GM21619 (cell line): ENCODE measurements around the gene EFNA1.

Source experiments
- ATAC-seq: cut with Tn5 transposase; IDR thresholded peaks from one replicate; pipeline ENCODE4 v1.9.1; 2021; ENCODE audit not compliant: unreplicated experiment

EFNA1 gene

DNA sequence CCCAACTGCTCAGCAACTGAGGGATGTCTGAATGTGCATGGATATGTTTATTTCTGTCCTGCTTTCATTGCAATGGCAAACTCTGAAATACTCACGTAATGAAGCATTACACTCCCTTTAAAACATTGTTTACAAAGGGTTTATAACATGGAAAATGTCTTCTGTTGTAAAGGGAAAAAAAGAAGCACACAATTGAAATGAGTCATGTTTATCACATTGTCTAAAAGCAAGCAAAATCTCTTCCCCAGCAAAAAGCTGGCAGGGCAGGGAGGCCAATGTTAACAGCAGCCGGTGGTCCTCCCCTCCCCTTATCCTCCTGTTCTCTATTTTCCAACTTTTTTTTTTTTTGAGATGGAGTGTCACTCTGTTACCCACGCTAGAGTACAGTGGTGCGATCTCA lies 3.9 kb upstream of the EFNA1 start:
- no peak for ATAC-seq

DNA sequence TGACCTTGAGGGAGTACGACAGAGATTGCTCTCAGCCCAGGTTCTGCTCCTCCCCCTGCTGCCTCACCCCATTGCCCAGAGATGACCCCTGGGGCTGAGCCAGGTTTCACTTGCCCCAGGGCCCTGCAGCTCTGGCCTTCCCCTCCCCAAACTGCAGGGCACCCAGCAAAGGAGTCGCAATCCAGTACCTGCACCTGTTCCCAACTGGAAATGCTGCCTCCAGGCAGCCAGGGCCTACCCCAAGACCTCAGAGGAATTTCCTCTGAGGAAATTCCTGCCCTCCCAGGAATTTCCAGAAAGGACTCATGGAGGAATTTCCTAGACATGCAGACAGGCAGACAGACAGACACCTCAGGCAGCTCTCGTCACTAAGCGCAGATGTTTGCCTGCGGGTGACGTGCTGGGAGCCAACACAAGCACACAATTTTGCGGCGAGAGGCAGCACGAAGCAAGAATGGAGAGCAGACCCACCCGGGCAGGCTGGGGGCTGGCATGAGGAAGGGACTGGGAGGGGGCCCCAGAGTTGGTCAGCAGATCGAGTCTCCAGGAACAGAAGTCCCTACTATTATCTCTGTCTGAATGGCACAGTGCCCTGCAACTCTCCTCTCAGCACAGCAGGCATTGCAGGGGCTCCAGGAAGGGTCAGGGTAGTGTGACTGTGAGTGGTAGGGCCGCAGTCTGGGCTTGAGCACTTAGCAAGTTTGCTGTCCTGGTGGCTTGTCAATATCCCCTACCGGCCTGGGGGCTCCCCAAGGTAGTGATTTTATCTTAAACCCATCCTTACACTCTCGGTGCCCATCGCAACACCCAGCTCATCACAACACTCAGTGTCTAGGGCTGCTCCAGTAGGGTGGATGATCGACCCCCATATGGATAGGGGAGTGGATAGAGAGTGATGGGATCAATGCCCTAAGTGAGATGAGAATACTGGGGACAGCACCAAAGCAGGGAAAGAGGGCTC lies 2.9 kb upstream of the EFNA1 start:
- no peak for ATAC-seq

DNA sequence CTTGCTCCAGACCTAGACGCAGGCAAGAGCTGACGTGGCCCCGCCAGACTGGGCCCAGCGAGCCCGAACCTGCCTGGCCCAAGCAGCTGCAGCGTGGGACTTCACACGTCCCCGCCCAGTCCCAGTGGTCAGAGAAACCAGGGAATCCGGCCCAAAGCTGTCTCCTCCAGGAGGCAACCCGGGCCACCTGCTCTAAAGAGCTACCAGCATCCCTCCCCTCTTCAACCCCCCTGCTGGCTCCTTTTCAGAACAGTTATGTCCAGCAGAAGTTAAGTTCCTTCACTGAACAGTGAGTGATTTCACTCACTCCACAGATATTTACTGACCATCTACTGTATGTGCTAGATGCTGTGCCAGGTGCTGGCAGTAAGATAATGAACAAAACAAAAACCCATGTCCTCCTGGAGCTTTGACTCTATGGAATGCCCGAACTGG lies 2.1 kb upstream of the EFNA1 start:
- no peak for ATAC-seq

DNA sequence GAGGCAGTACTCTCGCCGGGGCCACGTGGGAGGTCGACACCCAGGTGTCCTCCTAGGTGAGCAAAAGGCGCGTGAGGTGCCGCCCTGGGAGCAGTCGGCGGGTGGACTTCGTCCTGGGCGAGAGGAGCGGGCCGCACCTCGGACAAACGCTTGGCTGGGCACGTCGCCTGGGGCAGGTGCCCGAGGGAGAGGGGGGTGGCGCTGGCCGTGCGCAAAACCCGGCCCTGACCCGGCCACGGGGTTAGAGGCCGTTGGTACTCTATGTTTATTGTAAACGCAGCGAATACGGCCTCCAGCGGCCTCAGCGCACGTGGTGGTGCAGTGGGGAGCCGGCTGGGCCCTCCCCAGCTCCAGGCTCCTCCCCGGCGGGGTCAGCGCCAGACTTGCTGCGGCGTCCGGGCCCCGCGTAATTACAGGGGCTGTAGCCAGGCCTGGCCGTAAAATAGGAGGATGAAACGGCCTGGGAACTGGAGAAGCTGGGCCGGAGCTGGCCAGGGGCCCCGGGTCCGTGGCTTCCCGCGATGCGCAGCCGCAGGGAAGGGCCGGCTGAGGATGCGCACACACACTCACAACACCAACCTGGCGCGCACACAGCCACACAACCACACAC lies 1.6 kb upstream of the EFNA1 start:
- no peak for ATAC-seq

DNA sequence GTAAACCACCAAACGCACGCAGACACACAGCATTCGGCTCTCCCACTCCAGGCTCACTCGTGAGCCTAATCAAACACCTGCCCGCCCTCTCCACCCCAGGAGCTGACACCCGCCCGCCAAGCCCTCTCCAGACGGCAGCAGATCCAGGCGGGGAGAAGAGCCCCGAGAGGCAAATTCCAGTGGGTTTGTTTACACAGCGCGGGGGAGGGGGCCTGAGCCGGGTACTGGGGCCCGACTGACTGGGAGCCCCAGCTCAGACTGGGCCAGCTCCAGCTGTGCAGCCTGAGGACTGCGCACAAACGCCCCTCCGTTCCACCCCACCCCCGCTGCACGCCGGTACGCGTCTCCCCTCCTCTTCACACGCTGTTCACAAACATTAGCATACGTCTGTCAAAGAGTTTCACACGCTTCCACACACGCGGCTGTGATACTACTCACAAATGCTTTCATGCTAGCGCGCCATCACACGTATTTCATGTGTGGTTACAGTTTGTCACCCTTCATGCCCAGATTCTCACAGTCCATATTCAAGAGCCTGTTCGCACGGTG lies 1.0 kb upstream of the EFNA1 start:
- ATAC-seq: no peak

DNA sequence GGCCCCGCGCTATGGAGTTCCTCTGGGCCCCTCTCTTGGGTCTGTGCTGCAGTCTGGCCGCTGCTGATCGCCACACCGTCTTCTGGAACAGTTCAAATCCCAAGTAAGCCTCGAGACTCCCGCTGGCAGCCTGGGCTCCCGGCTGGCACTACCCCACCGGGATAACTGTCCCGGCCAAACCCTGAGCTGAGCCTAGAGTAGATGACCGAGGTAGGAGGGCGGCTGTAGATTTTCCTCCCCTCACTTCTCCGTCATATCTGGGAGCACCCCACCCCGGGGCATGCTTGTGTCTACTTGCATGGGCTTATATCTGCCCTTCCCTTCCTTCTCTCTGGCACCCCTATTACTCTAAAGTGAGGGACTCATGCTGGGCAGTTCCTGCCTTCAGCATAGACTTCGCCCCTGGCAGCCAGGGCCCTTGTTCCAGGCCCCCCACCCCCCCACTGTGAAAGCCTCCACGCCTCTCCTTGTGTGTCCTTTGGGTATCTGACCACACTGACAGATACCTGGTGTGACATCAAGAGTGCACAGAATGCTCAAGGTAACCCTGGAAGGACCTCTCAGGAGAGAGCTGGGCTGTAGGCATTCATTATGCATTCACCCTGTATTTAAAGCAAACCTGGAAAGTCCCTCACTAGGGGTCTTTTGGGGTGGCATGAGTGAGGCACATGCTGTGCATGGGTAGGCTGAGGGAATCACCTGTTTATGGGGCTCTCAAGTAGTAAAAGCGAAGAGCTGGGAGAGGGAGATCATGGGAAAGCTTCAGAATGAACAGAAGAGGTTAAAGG lies 485 bp downstream of the EFNA1 start:
- ATAC-seq: no peak

DNA sequence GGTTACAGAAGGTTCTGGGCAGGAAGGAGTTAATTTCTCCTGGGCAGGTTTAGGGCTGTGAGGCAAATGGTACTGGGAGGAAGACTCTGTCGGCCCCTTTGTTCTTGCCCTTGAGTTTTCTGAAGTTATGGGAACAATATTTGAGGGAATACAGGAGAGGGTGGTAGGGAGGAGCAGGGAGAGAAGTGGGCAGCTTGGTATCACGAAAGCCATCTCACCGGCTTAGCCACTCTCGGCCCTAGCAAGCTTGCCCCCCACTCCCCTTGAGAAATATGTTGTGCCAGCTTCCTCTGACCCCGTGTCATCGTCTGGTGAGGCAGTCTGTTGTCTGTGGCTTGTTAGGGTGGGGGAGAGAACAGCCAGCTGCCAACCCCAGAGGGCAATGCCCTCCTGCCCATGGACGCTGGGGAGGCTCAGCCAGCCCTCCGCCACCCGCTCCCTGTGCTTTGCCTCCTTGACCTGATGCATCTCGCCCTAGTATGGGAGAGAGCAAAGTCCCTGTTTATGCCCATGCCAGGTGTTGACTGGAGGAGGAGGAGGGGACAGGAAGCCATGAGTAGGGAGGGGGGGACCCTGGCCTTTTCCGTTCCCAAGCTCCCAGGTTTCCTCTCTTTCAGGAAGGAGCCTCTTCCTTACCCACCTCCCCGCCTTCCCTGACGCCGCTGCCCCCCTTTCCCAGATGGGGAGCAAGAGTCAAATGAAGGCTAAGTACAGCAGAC lies 1.2 kb downstream of the EFNA1 start:
- no peak for ATAC-seq

DNA sequence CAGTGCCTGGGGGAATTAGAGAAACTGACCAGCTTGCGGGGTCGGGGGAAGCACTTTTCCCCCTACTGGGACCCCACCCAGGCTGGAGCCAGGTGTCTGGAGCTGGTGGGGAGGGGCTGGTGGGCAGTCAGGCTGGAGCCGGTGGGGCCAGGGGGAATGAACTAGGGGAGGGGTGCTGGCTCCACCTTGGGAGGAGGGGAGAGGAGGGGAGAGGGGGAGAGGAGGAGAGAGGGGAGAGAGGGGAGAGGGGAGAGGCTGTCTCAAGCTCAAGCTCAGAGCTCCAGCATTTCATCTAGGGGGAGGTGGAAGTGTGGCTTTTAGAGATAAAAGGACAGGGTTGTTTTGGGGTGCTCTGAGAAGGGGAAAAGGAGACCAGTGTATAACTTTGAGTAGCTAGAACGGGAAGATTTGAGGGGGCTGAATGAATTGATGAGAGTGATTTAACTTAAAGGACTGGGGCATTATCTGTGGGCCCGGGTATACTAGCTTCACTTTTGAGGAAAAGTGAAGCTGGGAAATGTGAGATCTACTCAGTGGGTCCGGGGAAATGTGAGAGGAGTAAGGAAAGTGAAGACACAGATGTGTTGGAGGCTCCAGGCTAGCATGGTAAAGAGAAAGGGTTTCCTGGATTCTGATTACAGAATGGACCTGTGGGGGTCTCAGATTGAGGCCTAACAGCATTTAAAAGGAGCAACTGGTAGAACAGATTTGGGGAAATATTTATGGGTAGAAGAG lies 2.8 kb downstream of the EFNA1 start:
- ATAC-seq: no peak

DNA sequence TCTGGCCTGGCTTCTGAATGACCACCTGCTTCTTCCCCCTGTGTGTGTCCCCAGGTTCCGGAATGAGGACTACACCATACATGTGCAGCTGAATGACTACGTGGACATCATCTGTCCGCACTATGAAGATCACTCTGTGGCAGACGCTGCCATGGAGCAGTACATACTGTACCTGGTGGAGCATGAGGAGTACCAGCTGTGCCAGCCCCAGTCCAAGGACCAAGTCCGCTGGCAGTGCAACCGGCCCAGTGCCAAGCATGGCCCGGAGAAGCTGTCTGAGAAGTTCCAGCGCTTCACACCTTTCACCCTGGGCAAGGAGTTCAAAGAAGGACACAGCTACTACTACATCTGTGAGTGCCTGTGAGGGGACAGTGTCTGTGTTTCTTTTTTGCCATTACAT lies 3.6 kb downstream of the EFNA1 start:
- no peak for ATAC-seq

DNA sequence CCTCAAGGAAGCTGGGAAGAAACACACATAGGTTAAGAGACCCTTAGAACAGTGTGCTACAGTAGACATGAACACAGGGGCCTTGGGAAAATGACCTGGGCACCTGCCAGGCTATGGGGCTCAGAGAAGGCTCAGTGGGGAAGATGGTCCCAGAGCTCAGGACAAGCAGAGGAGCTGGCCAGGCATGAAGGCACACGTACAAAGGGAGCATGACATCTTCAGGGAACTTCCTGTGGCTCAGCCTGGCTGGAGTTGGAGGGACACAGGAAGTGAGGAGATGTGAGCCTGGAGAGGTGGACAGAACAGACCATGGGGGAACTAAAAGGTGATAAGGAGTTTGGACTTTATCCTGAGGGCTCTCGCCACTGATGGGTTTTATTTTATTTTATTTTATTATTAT lies 4.2 kb downstream of the EFNA1 start:
- no peak for ATAC-seq

DNA sequence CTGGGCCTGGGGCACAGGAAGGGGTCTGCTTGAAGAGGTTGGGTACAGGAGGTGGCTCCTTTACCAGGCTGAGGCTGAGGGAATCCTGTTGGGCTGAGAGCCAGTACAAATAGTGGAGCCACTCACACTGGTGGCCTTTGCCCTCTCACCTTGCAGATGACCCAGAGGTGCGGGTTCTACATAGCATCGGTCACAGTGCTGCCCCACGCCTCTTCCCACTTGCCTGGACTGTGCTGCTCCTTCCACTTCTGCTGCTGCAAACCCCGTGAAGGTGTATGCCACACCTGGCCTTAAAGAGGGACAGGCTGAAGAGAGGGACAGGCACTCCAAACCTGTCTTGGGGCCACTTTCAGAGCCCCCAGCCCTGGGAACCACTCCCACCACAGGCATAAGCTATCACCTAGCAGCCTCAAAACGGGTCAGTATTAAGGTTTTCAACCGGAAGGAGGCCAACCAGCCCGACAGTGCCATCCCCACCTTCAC lies 6.2 kb downstream of the EFNA1 start:
- ATAC-seq: no peak

DNA sequence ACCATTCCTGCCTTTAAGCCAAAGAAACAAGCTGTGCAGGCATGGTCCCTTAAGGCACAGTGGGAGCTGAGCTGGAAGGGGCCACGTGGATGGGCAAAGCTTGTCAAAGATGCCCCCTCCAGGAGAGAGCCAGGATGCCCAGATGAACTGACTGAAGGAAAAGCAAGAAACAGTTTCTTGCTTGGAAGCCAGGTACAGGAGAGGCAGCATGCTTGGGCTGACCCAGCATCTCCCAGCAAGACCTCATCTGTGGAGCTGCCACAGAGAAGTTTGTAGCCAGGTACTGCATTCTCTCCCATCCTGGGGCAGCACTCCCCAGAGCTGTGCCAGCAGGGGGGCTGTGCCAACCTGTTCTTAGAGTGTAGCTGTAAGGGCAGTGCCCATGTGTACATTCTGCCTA lies 6.6 kb downstream of the EFNA1 start:
- ATAC-seq: no peak

DNA sequence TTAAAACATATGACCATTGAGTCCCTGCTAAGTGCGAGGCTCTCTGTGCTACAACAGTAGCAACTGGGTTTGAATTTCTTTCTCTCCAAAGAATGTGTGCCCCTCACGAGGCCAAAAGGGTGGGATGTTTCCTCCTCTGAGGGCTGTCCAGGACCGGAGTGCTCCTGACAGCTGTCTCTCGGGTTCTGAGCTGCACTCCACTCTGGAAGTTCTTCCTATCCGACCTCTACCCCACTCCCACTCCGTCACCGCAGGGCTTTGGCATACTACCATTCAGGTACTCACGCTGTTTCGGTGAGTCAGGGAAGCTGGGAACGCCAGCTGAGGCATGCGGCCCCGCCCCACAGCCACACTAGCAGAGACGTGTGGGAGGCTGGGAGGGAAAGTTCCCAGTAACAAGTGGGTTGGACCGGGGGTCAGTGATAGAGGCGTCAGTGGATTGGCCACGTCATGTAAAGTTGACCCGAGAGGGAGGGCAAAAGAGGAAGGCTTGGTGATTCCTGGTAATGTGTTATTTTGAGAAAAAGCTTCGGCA lies 7.3 kb downstream of the EFNA1 start:
- ATAC-seq: no peak

DNA sequence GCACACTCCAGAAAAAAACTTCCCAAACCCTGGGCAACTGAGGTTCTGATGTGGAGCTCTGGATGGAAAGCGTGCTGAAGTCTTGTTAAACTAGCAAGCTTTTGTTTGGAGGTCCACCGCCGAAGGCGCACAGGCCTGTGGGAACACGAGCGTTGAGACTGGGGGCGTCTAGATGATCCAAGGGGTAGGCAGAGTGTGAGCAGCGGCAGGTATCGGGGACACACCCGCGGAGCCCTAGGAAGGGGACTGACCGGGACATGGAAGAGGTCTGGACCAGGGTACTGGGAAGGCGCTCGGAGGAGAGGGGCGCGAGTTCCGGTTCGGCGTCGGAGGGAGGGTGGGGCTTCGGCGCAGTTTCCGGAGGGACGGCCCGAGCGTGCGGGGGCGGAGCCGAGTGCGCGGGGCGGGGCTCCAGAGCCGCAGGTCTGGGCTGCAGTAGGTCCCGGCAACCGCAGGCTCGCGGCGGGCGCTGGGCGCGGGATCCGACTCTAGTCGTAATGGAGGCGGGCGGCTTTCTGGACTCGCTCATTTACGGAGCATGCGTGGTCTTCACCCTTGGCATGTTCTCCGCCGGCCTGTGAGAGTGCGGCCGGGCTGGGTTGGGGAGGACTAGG lies 7.8 kb downstream of the EFNA1 start, which contains the start of gene SLC50A1:
SLC50A1 (plus strand) TSS at position 438 of the 614 bp plus-strand sequence; CDS start at position 498, 60 bp downstream.
- peak; percentile 65 for ATAC-seq

DNA sequence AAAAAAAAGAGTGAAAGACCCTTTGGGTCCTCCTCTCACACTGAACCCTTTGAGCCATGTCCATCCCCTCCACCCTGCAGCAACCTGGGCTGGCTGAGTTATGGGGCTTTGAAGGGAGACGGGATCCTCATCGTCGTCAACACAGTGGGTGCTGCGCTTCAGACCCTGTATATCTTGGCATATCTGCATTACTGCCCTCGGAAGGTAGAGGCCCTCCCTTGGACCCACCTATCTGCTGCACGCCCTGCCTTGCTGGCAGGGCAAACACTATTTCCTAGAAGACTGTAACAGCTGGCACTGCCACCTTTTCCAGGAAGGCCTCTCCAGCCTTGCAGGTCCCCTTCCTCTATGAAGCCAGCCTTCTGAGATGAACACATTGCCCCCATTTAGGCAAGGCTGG lies 9.1 kb downstream of the EFNA1 start:
- ATAC-seq: no peak

DNA sequence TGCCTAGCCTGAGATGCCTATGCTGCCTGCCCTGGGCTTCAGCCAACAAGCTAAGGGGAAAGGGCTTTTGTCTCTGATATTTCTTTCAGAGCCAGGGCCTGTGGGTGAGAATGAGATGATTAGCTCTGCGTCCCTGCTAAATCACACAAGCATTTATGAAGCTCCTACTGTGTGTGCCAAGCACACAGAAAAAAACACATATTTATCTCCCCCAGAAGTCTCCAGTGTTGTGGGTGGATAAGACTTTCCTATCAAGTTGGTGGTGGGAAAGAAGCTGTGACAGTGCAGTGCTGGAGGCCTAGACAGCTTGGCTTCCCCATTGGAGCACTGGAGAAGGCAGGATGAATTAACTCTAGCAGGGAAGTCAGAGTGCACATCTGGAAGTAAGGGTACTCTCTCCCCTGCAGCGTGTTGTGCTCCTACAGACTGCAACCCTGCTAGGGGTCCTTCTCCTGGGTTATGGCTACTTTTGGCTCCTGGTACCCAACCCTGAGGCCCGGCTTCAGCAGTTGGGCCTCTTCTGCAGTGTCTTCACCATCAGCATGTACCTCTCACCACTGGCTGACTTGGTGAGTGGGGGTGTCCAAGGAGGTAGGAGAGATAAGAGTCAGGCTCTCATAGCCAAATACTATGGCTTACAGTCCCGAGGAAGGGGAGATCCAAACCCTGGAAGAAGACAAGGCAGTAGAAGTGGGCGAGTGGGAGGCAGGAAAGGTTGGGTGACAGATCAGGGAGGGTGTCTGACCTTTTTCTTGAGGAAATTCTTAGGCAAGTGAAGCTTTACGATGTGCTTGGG lies 9.7 kb downstream of the EFNA1 start:
- no peak for ATAC-seq

DNA sequence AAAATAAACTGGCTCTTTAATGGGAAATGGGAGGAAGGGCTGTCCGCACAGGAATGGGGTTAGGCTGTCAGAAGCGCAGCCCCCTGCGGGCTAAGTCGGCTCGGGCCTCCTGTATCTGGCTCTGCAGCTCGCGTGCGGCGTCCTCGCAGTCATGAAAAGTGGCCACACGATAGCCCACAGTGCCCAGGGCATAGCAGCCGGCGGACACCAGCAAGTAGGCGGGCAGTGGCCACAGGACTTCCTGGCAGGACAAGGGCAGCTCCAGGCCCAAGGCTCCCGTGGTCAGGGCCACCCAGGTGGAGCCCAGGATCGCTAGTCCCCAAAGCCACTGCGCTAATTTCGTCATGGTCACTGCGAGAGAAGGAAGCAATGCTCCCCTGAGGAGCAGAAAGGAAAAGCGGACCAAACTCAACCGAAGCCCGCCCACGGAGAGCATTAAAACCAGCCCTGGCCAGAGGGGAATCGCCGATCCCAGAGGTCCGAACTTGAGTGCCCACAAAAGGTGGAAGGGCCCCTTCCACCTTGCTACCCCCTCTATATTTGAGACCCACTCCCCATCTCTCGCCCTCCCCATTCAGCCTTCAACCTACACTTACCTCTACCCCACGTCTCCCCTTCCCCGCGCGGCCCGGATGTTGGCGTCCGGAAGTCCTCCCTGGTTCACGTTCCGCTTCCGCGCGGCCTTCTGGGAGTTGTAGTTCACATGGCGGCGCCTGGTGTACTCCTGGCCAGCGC lies 12.4 kb downstream of the EFNA1 start, which contains the start of gene DPM3:
DPM3 (minus strand) TSS at position 637 of the 735 bp plus-strand sequence; CDS start at position 346, 291 bp downstream.
- peak; percentile 66 for ATAC-seq

DNA sequence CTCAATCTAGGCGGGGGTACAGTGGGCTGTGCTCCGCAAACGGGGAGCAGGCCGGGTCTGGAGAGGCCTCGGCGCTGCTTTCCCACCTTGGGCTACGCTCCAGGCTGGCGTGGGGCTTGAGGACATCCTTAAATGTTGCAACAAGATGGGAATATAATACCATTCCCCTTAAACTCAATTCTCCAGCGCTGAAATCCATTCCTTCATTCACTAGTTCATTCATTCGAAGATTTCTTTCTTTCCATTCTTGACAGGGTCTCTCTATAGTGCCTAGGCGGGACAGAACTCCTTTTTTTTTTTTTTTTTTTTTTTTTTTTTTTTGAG lies 12.9 kb downstream of the EFNA1 start:
- no peak for ATAC-seq
